Neural crest cell (in vitro differentiated cells): ENCODE measurements around the gene IRX1. TPM values are rescaled to one million over a fixed set of nuclear protein-coding genes. Genes with fewer than 3 reads are reported as not detected.

Source experiments
- DNase-seq: peaks from one replicate; pipeline ENCODE4 v3.0.0; 2021; ENCODE audit warnings: low read depth, mixed read lengths, low spot score
- H3K27ac Mint-ChIP-seq: one replicate; pipeline ENCODE4 v1.8.0; 2021; ENCODE audit warnings: mild to moderate bottlenecking, mixed read lengths; ENCODE audit not compliant: unreplicated experiment
- H3K27me3 Mint-ChIP-seq: 2 replicates; pipeline ENCODE4 v1.8.0; 2021; ENCODE audit warnings: low read depth, mild to moderate bottlenecking, mixed read lengths
- H3K36me3 Mint-ChIP-seq: 2 replicates; pipeline ENCODE4 v1.8.0; 2021; ENCODE audit warnings: low read depth, mild to moderate bottlenecking, mixed read lengths
- H3K4me1 Mint-ChIP-seq: 2 replicates; pipeline ENCODE4 v1.8.0; 2021; ENCODE audit warnings: mixed read lengths
- H3K4me3 Mint-ChIP-seq: one replicate; pipeline ENCODE4 v1.8.0; 2021; ENCODE audit warnings: mild to moderate bottlenecking, mixed read lengths
- H3K9me3 Mint-ChIP-seq: 2 replicates; pipeline ENCODE4 v1.8.0; 2021; ENCODE audit warnings: mixed read lengths
- total RNA-seq: library from RNA; stranded (reverse); gene quantifications from 2 replicates; pipeline ENCODE4 v1.2.1, GENCODE V29; 2021
- TF ChIP-seq, protein P1 (sequence below): fragments of 200-600 bp; sonication (generic); conservative IDR thresholded peaks from 2 replicates; pipeline ENCODE4 v1.5.0; 2021; ENCODE audit warnings: antibody characterized with exemption, mild to moderate bottlenecking

Gene IRX1
- total RNA-seq, 1 donor from 2014 or later, result 24.8 TPM

DNA sequence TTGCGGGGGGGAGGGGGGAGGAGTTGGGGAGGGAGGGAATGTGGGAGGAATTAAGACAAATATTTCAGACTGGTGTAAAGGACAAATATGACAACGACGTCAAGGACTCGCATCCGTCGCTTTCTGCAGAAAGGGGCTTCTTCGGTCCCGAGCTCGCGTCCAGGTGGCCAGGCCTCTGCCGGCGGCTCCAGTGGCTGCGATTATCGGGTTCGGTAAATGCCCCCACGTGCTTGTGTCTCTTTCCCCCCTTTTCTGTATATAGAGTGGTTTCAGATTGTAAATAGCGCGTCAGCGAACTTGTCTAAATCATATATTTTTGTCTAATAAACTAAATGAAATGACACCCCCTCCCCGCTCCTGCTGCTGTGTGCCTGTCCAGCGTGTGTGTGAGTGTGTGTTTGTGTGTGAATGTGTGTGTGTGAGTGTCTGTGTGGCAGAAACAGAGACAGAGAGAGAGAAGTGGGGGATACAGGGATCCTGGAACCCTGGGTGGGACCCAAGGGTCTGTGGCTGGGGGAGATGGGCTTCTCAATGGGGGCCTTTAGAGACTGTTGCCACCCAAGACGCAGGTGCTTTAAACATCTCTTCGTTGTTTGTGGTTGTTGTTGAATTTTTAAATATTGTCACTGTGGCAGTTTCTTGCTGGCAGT, 5.6 kb downstream of the IRX1 start:
- Mint-ChIP-seq H3K27ac (no peak overlapping the region), H3K4me3 (peak overlapping the region; percentile 63), H3K36me3 (peaks cover 10% of the 10 kb centered on the region), H3K27me3 (peaks cover 82% of the 10 kb centered on the region), H3K4me1 (peaks cover 40% of the 10 kb centered on the region), H3K9me3 (no peaks in the 10 kb centered on the region)
- no peak for DNase-seq
- TF ChIP-seq, protein P1, sequence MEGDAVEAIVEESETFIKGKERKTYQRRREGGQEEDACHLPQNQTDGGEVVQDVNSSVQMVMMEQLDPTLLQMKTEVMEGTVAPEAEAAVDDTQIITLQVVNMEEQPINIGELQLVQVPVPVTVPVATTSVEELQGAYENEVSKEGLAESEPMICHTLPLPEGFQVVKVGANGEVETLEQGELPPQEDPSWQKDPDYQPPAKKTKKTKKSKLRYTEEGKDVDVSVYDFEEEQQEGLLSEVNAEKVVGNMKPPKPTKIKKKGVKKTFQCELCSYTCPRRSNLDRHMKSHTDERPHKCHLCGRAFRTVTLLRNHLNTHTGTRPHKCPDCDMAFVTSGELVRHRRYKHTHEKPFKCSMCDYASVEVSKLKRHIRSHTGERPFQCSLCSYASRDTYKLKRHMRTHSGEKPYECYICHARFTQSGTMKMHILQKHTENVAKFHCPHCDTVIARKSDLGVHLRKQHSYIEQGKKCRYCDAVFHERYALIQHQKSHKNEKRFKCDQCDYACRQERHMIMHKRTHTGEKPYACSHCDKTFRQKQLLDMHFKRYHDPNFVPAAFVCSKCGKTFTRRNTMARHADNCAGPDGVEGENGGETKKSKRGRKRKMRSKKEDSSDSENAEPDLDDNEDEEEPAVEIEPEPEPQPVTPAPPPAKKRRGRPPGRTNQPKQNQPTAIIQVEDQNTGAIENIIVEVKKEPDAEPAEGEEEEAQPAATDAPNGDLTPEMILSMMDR, result no peak

DNA sequence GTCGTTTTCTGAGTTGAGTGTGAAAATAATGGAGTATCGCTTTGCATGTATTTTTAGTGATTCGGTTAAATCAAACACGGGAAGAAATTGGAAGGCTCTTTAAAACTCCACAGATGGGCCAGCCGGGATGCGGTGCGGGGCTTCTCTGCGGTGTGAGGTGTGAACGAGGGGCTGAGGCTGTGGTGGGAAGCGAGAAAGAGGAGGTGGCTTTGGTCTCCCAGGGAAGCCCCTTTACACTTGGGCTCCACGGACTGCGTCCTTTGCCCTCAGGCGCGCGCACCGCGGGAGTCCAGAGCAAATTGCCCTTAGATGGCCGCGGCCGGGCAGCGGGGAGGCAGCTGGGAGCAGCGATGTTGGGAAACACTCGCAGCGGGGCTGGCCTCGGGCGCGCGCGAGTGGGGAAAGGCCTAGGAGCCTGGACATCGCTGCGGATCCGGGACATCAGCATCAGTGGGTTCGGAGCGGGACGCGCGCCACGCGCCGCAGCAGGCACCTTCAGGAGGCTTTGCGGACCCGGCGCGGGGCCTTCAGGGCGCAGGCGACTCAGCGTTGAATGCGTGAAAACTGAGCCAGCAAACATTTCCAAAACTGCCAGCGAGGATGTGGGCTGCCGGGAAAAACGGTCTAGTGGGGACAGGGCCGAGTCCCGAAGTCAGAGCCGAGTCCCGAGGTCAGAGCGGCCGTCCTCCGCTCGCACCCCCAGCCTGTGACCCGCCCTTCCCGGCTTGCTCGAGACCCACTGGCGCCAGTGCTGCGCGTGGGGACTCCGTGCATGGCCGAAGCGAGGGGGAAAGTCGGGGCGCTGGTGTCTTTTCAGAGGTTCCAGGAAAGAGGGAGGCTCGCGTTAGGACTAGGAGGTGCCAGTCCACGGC, 6.5 kb downstream of the IRX1 start:
- Mint-ChIP-seq H3K4me1 (peaks cover 41% of the 10 kb centered on the region), H3K36me3 (peaks cover 10% of the 10 kb centered on the region), H3K9me3 (no peaks in the 10 kb centered on the region), H3K27ac (no peak overlapping the region), H3K4me3 (peak overlapping the region; percentile 77), H3K27me3 (peaks cover 80% of the 10 kb centered on the region)
- no peak for DNase-seq
- TF ChIP-seq, protein P1, result no peak

DNA sequence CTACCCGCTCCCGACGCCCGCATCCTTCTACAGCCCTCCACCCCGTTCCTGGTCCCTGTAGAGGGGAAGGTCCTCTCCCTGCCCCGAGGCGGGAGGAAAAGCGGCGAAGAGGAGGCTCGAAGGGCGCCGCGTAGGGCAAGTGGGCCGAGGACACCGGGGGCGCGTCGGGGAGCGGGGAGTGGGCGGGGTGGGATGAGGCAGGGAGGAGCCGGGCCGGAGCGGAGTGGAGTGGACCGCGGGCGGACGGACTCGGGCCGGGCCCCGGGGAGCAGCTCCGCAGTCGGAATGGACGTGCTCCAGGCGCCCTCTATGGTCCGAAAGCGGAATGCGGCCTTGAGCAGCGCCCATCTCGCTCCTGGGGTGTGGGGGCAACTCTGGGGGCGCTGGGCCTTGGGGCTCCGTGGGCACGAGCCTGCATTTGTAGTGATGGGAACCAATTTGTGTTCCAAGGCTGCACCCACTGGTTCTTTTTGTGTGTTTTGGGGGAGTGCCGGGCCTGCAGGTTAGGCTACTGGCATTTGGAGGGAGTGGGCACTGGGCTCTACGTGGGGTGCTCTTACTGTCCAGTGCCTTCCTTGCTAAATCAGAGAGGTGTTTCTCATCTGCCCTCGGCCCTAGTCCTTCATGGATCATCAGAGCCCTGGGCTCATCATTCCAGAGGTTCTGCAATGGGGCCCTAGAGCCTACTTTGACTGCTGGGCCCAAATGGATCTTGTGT, 7.3 kb downstream of the IRX1 start:
- TF ChIP-seq, protein P1, result peak; percentile 69
- H3K27ac Mint-ChIP-seq, result no peak overlapping the region
- no peaks in the 10 kb centered on the region for H3K9me3 Mint-ChIP-seq
- H3K36me3 Mint-ChIP-seq, result peaks cover 10% of the 10 kb centered on the region
- H3K4me3 Mint-ChIP-seq, result peak overlapping the region; percentile 77
- peaks cover 35% of the 10 kb centered on the region for H3K4me1 Mint-ChIP-seq
- DNase-seq, result no peak
- peaks cover 74% of the 10 kb centered on the region for H3K27me3 Mint-ChIP-seq

DNA sequence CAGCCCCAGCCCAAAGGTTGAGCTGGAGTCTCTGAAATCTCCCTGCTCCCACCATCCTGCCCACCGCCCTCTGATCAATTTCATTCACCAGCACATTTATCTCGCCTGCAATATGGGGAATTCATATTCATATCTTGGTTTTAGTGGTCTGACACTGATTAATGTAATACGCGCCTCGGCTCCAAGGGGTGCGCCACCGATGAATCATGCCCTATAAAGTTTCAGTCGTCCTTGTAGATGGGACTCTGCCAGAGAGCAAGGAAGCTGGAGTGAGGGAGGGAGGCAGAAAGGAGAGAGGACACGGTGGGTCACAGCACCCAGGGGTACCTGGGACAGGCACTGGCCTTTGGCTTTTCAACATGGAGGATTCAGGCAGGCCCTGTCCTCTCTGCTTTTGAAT, 8.9 kb downstream of the IRX1 start:
- peak overlapping the region; percentile 54 for H3K4me3 Mint-ChIP-seq
- peaks cover 19% of the 10 kb centered on the region for H3K4me1 Mint-ChIP-seq
- peak overlapping the region; percentile 24 for H3K27ac Mint-ChIP-seq
- TF ChIP-seq, protein P1, result no peak
- H3K36me3 Mint-ChIP-seq, result peaks cover 7% of the 10 kb centered on the region
- H3K9me3 Mint-ChIP-seq, result no peaks in the 10 kb centered on the region
- DNase-seq, result no peak
- peaks cover 62% of the 10 kb centered on the region for H3K27me3 Mint-ChIP-seq

DNA sequence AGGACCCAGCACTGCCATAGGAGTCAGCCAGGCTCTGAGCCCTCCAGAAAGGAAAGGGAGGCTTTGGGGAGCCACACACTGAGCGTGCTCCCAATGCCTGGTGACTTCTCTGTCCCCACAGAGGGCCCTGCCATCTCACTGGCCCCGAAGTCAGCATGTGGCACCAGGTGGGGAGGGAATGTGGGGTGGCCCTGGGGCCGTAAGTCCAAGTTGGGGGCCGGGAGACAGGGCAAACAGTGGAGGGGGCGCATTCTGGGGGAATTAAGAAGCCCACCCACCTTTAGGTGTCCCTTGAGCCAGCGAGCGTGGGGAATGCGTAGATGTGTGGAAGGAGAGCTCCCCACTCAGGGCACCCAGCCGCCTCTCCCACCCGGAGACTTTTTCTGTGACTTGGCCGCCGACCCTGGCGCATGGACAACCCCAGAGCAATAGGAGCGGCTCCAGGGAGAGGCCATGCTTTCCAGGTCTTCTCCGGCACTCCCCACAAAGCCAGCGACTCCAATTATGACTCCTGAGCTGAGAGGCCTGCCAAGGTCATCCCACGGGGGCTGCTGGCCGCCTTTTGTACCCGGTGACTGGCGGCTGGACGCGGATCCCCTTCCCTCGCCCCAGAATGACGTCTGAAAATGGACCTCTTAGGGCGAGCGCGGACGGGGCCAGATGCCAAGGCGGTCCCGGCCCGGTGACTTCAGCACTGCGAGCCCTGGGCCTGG, 9.8 kb downstream of the IRX1 start:
- H3K4me1 Mint-ChIP-seq, result peaks cover 19% of the 10 kb centered on the region
- TF ChIP-seq, protein P1, result no peak
- H3K36me3 Mint-ChIP-seq, result peaks cover 9% of the 10 kb centered on the region
- peaks cover 55% of the 10 kb centered on the region for H3K27me3 Mint-ChIP-seq
- H3K4me3 Mint-ChIP-seq, result no peak overlapping the region
- H3K9me3 Mint-ChIP-seq, result no peaks in the 10 kb centered on the region
- H3K27ac Mint-ChIP-seq, result no peak overlapping the region
- DNase-seq, result no peak
